Effector memory CD8-positive, alpha-beta T cell (primary cell): Measurements from ENCODE around the gene CKLF.

Source experiments
- ATAC-seq: fragments of 150-1000 bp; cut with Tn5 transposase; replicated peaks from 2 replicates; pipeline ENCODE4 v1.10.0; 2021; ENCODE audit warnings: mild to moderate bottlenecking, moderate library complexity
- DNase-seq, 3 experiments: peaks; one replicate each; pipeline ENCODE4 v3.0.0; 2021
- H3K27ac Mint-ChIP-seq, 2 donors: one replicate each; pipeline ENCODE4 v1.8.0; 2022; ENCODE audit warnings: mild to moderate bottlenecking in 2 of 2, mixed read lengths in 2 of 2, moderate library complexity in 2 of 2
- H3K27me3 Mint-ChIP-seq, 2 donors: one replicate each; pipeline ENCODE4 v1.8.0; 2022; ENCODE audit warnings: mixed read lengths in 2 of 2
- H3K36me3 Mint-ChIP-seq: one replicate; pipeline ENCODE4 v1.8.0; 2022; ENCODE audit warnings: mild to moderate bottlenecking, moderate library complexity, mixed read lengths; ENCODE audit not compliant: insufficient read depth
- H3K4me1 Mint-ChIP-seq, 2 donors: one replicate each; pipeline ENCODE4 v1.8.0; 2022; ENCODE audit warnings: low read depth in 2 of 2, mixed read lengths in 2 of 2
- H3K4me3 Mint-ChIP-seq, 2 donors: one replicate each; pipeline ENCODE4 v1.8.0; 2022; ENCODE audit warnings: mild to moderate bottlenecking in 2 of 2, mixed read lengths in 2 of 2, moderate library complexity in 2 of 2
- H3K9me3 Mint-ChIP-seq, 2 donors: one replicate each; pipeline ENCODE4 v1.8.0; 2022; ENCODE audit warnings: mixed read lengths in 2 of 2

CKLF gene

GRCh38 chr16:66542396-66542795 lies 10.0 kb upstream of the CKLF start:
- ATAC-seq (no peak), DNase-seq (no peak)
- Mint-ChIP-seq H3K4me1 (peaks cover 18 to 30% of the 10 kb centered on the region in 2 donors), H3K36me3 (peaks cover 8% of the 10 kb centered on the region), H3K9me3 (no peaks in the 10 kb centered on the region), H3K27ac (no peak overlapping the region), H3K4me3 (no peak overlapping the region), H3K27me3 (no peaks in the 10 kb centered on the region)

- H3K4me1 Mint-ChIP-seq, result peaks cover 23 to 31% of the 10 kb centered on the region in 2 donors
- peak overlapping the region; percentile 33 to 42 for H3K27ac Mint-ChIP-seq
- no peak for DNase-seq
- peaks cover 6% of the 10 kb centered on the region for H3K36me3 Mint-ChIP-seq
- no peak overlapping the region for H3K4me3 Mint-ChIP-seq
- no peaks in the 10 kb centered on the region for H3K9me3 Mint-ChIP-seq
- no peaks in the 10 kb centered on the region for H3K27me3 Mint-ChIP-seq
- ATAC-seq, result no peak
Observed at GRCh38 chr16:66543541-66543940, 8.8 kb upstream of the CKLF start.

GRCh38 chr16:66544016-66544757 lies 8.2 kb upstream of the CKLF start:
- H3K36me3 Mint-ChIP-seq, result peaks cover 2% of the 10 kb centered on the region
- no peak for DNase-seq
- no peaks in the 10 kb centered on the region for H3K27me3 Mint-ChIP-seq
- H3K27ac Mint-ChIP-seq, result peak overlapping the region; percentile 33 to 42
- peaks cover 26 to 35% of the 10 kb centered on the region in 2 donors for H3K4me1 Mint-ChIP-seq
- ATAC-seq, result no peak
- H3K9me3 Mint-ChIP-seq, result no peaks in the 10 kb centered on the region
- no peak overlapping the region for H3K4me3 Mint-ChIP-seq

GRCh38 chr16:66547101-66547989 lies 5.0 kb upstream of the CKLF start:
- ATAC-seq (no peak), DNase-seq (no peak)
- peaks cover 37 to 40% of the 10 kb centered on the region in 2 donors for H3K4me1 Mint-ChIP-seq
- peaks cover 12% of the 10 kb centered on the region for H3K36me3 Mint-ChIP-seq
- peak overlapping the region; percentile 73 to 90 for H3K27ac Mint-ChIP-seq
- H3K4me3 Mint-ChIP-seq, result no peak overlapping the region
- H3K27me3 Mint-ChIP-seq, result no peaks in the 10 kb centered on the region
- H3K9me3 Mint-ChIP-seq, result no peaks in the 10 kb centered on the region

GRCh38 chr16:66548068-66548467 lies 4.3 kb upstream of the CKLF start:
- peaks cover 42 to 45% of the 10 kb centered on the region in 2 donors for H3K4me1 Mint-ChIP-seq
- H3K27ac Mint-ChIP-seq, result peak overlapping the region; percentile 73 to 90
- no peaks in the 10 kb centered on the region for H3K27me3 Mint-ChIP-seq
- no peaks in the 10 kb centered on the region for H3K9me3 Mint-ChIP-seq
- DNase-seq (no peak), ATAC-seq (no peak)
- H3K36me3 Mint-ChIP-seq, result peaks cover 19% of the 10 kb centered on the region
- H3K4me3 Mint-ChIP-seq, result peak overlapping the region; percentile 67 to 81

GRCh38 chr16:66548868-66549267 lies 3.5 kb upstream of the CKLF start:
- H3K4me3 Mint-ChIP-seq, result peak overlapping the region; percentile 67 to 81
- peak overlapping the region; percentile 73 to 90 for H3K27ac Mint-ChIP-seq
- H3K27me3 Mint-ChIP-seq, result no peaks in the 10 kb centered on the region
- no peaks in the 10 kb centered on the region for H3K9me3 Mint-ChIP-seq
- H3K4me1 Mint-ChIP-seq, result peaks cover 50 to 53% of the 10 kb centered on the region in 2 donors
- H3K36me3 Mint-ChIP-seq, result peaks cover 20% of the 10 kb centered on the region
- DNase-seq (no peak), ATAC-seq (no peak)

- H3K4me1 Mint-ChIP-seq, result peaks cover 57 to 59% of the 10 kb centered on the region in 2 donors
- peaks cover 23% of the 10 kb centered on the region for H3K36me3 Mint-ChIP-seq
- ATAC-seq (peak; percentile 12), DNase-seq (peak; percentile 21 to 40 (median 23))
- H3K4me3 Mint-ChIP-seq, result peak within 1 kb of the TSS; percentile 90 to 97
- H3K9me3 Mint-ChIP-seq, result no peaks in the 10 kb centered on the region
- H3K27me3 Mint-ChIP-seq, result no peaks in the 10 kb centered on the region
- peak within 1 kb of the TSS; percentile 73 to 93 for H3K27ac Mint-ChIP-seq
Observed at GRCh38 chr16:66549284-66550131, 2.9 kb upstream of the CKLF start, which contains the start of gene TK2. Gene TK2 (minus strand): TSS chr16:66550122. CDS start chr16:66550061, 61 bp downstream.

DNA sequence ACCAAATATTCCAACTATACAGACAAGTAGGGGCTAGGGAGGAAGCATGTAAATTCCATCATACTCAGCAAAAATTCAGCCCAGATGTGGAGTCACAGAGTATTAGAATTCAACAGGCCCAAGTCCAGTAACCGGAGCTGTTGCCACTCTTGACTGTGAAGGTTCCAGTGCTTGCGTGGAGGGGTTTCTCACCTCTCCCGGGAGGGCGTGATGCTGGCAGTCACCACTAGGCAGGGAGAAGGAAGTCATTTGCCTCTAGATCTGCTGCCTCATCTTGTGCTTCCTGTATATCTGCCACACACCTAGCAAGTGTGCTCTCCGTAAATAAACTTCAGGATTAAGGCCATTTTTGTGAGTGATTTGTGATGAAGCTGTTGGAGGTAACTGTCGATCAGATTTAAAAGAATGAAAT lies 1.0 kb upstream of the CKLF start:
- peak overlapping the region; percentile 93 to 98 for H3K27ac Mint-ChIP-seq
- no peaks in the 10 kb centered on the region for H3K27me3 Mint-ChIP-seq
- H3K36me3 Mint-ChIP-seq, result peaks cover 26% of the 10 kb centered on the region
- H3K4me3 Mint-ChIP-seq, result peak overlapping the region; percentile 90 to 97
- ATAC-seq, result peak; percentile 23
- DNase-seq, result peak; percentile 29 to 43 (median 41)
- H3K9me3 Mint-ChIP-seq, result no peaks in the 10 kb centered on the region
- peaks cover 75% of the 10 kb centered on the region in 2 donors for H3K4me1 Mint-ChIP-seq

- no peak for ATAC-seq
- Mint-ChIP-seq H3K9me3 (no peaks in the 10 kb centered on the region), H3K4me1 (peaks cover 75% of the 10 kb centered on the region in 2 donors), H3K27ac (peak overlapping the region; percentile 93 to 98), H3K4me3 (peak overlapping the region; percentile 90 to 97), H3K27me3 (no peaks in the 10 kb centered on the region), H3K36me3 (peaks cover 26% of the 10 kb centered on the region)
- peak in 1 of 3 experiments; percentile 9 for DNase-seq
Observed at GRCh38 chr16:66551788-66552285, 539 bp upstream of the CKLF start.

DNA sequence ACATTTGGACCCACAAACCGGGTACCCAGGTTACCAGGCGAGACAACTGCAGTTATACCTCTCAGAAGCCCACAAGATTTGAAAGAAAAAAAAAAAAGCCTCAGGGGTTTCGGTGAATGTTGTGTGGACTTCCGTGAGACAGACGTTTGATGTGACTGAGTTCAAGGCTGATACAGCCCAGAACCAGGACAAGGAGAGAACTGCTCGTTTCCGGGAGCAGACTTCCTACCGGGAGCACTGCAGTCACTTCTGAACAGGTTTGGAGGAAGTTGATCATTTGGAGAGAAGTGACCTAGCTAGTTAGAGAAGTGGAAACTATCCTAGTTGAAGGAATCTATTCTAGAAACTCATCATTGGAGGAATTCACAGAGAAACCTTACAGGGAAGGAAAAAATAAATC lies 847 bp downstream of the CKLF start:
- Mint-ChIP-seq H3K27ac (peak overlapping the region; percentile 93 to 98), H3K9me3 (no peaks in the 10 kb centered on the region), H3K4me1 (peaks cover 71 to 74% of the 10 kb centered on the region in 2 donors), H3K4me3 (peak overlapping the region; percentile 90 to 97), H3K27me3 (no peaks in the 10 kb centered on the region), H3K36me3 (peaks cover 37% of the 10 kb centered on the region)
- DNase-seq (no peak), ATAC-seq (peak; percentile 12)

DNA sequence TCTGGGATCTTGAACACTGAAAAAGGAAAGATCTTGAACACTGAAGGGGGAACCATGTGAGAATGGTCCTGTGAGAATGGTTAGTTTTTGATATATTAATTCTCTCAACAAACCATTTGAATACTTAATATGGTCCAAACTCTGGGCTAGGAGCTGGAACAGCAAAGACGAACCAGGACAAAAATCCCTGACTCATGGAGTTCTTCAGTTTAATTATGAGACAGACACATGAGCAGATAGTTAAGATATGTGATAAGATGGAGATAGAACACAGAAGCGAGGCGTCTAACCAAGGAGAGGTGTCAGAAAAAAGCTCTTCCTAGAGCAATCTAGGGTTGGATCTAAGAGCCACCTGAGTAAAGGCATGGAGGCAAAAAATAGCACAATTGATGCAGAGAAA lies 1.6 kb downstream of the CKLF start:
- DNase-seq, result no peak
- peak overlapping the region; percentile 93 to 98 for H3K27ac Mint-ChIP-seq
- H3K4me1 Mint-ChIP-seq, result peaks cover 69 to 71% of the 10 kb centered on the region in 2 donors
- peaks cover 41% of the 10 kb centered on the region for H3K36me3 Mint-ChIP-seq
- ATAC-seq, result no peak
- no peaks in the 10 kb centered on the region for H3K9me3 Mint-ChIP-seq
- no peaks in the 10 kb centered on the region for H3K27me3 Mint-ChIP-seq
- H3K4me3 Mint-ChIP-seq, result peak overlapping the region; percentile 90 to 97

- Mint-ChIP-seq H3K4me3 (peak overlapping the region; percentile 90 to 97), H3K9me3 (no peaks in the 10 kb centered on the region), H3K36me3 (peaks cover 44% of the 10 kb centered on the region), H3K4me1 (peaks cover 70 to 71% of the 10 kb centered on the region in 2 donors), H3K27me3 (no peaks in the 10 kb centered on the region), H3K27ac (peak overlapping the region; percentile 93 to 98)
- DNase-seq (no peak), ATAC-seq (no peak)
Observed at GRCh38 chr16:66554495-66554894, 2.1 kb downstream of the CKLF start.
